LNCaP clone FGC (cell line): ENCODE data around the gene RNMT.

ENCODE experiments used
- DNase-seq: peaks from one replicate; pipeline ENCODE4 v3.0.0-alpha.2; 2011; ENCODE audit warnings: low read depth
- H3K4me3 ChIP-seq: 2 replicates; pipeline ENCODE4 v1.5.1; 2011; ENCODE audit warnings: mild to moderate bottlenecking, low read depth, low read length, control low read depth
- TF ChIP-seq, protein P1 (sequence below): IDR thresholded peaks from 2 replicates; pipeline ENCODE4 v1.5.1; 2012; ENCODE audit warnings: mild to moderate bottlenecking; ENCODE audit not compliant: control insufficient read depth, insufficient read depth; ENCODE audit errors: extremely low read depth

RNMT gene

GRCh38 chr18:13715330-13715729 is 11.1 kb upstream of the RNMT start:
- no peak overlapping the region for H3K4me3 ChIP-seq
- TF ChIP-seq, protein P1, sequence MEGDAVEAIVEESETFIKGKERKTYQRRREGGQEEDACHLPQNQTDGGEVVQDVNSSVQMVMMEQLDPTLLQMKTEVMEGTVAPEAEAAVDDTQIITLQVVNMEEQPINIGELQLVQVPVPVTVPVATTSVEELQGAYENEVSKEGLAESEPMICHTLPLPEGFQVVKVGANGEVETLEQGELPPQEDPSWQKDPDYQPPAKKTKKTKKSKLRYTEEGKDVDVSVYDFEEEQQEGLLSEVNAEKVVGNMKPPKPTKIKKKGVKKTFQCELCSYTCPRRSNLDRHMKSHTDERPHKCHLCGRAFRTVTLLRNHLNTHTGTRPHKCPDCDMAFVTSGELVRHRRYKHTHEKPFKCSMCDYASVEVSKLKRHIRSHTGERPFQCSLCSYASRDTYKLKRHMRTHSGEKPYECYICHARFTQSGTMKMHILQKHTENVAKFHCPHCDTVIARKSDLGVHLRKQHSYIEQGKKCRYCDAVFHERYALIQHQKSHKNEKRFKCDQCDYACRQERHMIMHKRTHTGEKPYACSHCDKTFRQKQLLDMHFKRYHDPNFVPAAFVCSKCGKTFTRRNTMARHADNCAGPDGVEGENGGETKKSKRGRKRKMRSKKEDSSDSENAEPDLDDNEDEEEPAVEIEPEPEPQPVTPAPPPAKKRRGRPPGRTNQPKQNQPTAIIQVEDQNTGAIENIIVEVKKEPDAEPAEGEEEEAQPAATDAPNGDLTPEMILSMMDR: no peak
- no peak for DNase-seq

DNA sequence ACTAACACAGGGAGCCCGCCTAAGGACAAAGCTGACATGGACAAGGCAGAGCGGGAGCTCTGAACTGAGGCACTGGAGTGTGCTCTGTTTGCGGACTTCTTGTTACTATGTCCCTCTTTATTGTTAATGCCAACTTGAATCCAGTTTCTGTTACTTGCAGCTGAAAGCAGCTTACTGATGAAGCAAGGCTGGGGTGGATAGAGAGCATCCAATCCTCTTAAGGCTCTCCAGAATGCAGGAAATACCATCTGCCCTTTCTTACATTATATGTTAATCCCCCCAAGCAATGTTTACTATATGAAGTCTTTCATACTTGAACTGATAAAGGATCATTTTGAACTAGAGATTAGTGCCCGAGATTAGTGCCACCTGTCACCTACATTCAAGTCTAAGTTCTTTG is 9.6 kb upstream of the RNMT start:
- TF ChIP-seq, protein P1: no peak
- DNase-seq: no peak
- no peak overlapping the region for H3K4me3 ChIP-seq

DNA sequence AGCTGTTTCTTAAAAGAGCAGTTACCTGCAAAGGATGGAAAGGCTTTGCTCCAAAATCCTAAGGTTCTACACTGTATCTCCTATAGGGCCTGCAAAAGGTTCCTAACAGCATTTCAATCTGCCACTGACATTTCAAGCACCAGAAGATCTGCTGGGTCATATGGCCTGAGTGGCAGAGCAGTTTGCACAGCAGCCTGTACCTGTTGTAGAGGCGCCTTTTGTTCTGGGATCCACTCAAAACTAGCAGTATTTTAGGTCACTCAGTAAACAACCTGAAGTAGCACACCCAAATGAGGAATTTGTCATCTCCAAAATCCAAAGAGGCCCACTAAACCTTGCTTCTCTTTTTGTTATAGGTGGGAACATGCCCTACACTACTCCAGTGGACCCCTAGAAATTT is 6.3 kb upstream of the RNMT start:
- no peak for DNase-seq
- no peak overlapping the region for H3K4me3 ChIP-seq
- TF ChIP-seq, protein P1: no peak

- no peak overlapping the region for H3K4me3 ChIP-seq
- TF ChIP-seq, protein P1: no peak
- DNase-seq: no peak
Measured at GRCh38 chr18:13720847-13721246, 5.6 kb upstream of the RNMT start.

DNA sequence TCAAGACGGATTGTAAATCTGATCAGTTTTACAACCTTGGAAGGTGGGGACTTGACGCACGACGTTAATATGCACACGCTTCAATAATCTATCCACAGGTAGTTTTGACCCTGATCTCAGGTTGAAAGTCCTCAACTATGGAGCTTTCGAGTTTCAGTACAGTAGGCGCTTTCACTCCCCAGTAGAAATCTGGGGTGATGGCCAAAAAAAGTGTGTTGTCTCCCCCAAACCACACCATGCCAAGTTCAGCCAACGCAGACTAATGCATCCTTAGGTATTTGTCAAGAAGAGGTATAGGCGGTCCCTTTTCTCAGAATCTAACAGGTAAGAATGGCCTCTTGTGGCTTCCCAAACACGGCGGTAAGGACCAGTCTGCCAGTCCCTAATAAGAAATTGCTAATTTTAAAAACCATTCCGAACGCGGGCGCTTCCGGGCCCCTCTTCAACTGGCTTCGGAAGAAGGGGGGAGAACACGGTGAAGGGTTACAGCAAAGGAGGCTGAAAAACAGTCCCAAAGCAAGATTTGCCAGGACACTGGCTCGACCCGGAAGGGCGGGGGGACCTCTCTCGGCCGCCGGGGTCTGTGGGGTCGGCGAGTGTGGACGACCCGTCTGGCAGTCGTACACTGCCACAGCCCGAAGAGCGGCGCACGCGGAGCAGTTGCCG is 774 bp upstream of the RNMT start:
- TF ChIP-seq, protein P1: no peak
- peak overlapping the region; percentile 90 for H3K4me3 ChIP-seq
- DNase-seq: no peak

GRCh38 chr18:13726972-13727331 is 479 bp downstream of the RNMT start:
- no peak for DNase-seq
- TF ChIP-seq, protein P1: no peak
- H3K4me3 ChIP-seq: peak overlapping the region; percentile 90

- DNase-seq: no peak
- TF ChIP-seq, protein P1: no peak
- no peak overlapping the region for H3K4me3 ChIP-seq
Measured at GRCh38 chr18:13730481-13730880, 4.0 kb downstream of the RNMT start.
